Natural killer cell (primary cell): ENCODE data around the gene PROM2. TPM values are rescaled to one million over a fixed set of nuclear protein-coding genes. Genes with fewer than 3 reads are reported as not detected.

Source experiments
- ATAC-seq, 3 donors: fragments of 150-1000 bp in 2 of 3; fragments of 200-7000 bp in 1 of 3; cut with Tn5 transposase; 1 replicate in 1 of 3; 2 replicates in 2 of 3; pipeline ENCODE4 v1.10.0; 2021; ENCODE audit warnings: mild to moderate bottlenecking in 2 of 3, moderate library complexity in 2 of 3
- DNase-seq, 2 donors: peaks; one replicate each; pipeline versions ENCODE4 v3.0.0 to v3.0.0-alpha.2; 2013 to 2021; ENCODE audit warnings: mixed read lengths in 1 of 2
- H3K27ac ChIP-seq: one replicate; pipeline ENCODE4 v1.5.1; 2013; ENCODE audit warnings: mild to moderate bottlenecking, low read length
- H3K27me3 ChIP-seq: one replicate; pipeline ENCODE4 v1.6.1; 2013; ENCODE audit warnings: low read length; ENCODE audit not compliant: control insufficient read depth, insufficient read depth
- H3K36me3 ChIP-seq: one replicate; pipeline ENCODE4 v1.6.1; 2013; ENCODE audit warnings: low read length; ENCODE audit not compliant: control insufficient read depth, insufficient read depth
- H3K4me1 ChIP-seq: one replicate; pipeline ENCODE4 v1.6.1; 2013; ENCODE audit warnings: low read length; ENCODE audit not compliant: control insufficient read depth, insufficient read depth
- H3K4me3 ChIP-seq: one replicate; pipeline ENCODE4 v1.5.1; 2013; ENCODE audit warnings: low read length
- H3K9me3 ChIP-seq: one replicate; pipeline ENCODE4 v1.6.1; 2013; ENCODE audit warnings: low read length; ENCODE audit not compliant: control insufficient read depth, insufficient read depth
- H3K27ac Mint-ChIP-seq, 2 donors: one replicate each; pipeline ENCODE4 v1.8.0; 2022; ENCODE audit warnings: mild to moderate bottlenecking in 2 of 2, mixed read lengths in 2 of 2, moderate library complexity in 1 of 2
- H3K27me3 Mint-ChIP-seq, 2 donors: one replicate each; pipeline ENCODE4 v1.8.0; 2022; ENCODE audit warnings: low read depth in 2 of 2, mixed read lengths in 2 of 2
- H3K36me3 Mint-ChIP-seq: one replicate; pipeline ENCODE4 v1.8.0; 2022; ENCODE audit warnings: mixed read lengths
- H3K4me1 Mint-ChIP-seq, 2 donors: one replicate each; pipeline ENCODE4 v1.8.0; 2022; ENCODE audit warnings: mixed read lengths in 2 of 2
- H3K4me3 Mint-ChIP-seq: one replicate; pipeline ENCODE4 v1.8.0; 2022; ENCODE audit warnings: mild to moderate bottlenecking, moderate library complexity, mixed read lengths
- H3K9me3 Mint-ChIP-seq, 2 donors: one replicate each; pipeline ENCODE4 v1.8.0; 2022; ENCODE audit warnings: mixed read lengths in 2 of 2
- CTCF ChIP-seq: fragments of 200-600 bp; IDR thresholded peaks from one replicate; pipeline ENCODE4 v1.8.0; 2022; ENCODE audit warnings: antibody characterized with exemption
- WGBS: methylation state at CpG from one replicate; pipeline ENCODE4 v1.1.7; 2013; ENCODE audit warnings: missing lambda C conversion rate; ENCODE audit not compliant: insufficient coverage; 5-methylcytosine and 5-hydroxymethylcytosine counted together
- intact Hi-C: fragments of 100-400 bp; cut with micrococcal nuclease; formaldehyde crosslinking; loops from one replicate; pipeline ENCODE4 v1.14.2; 2022
- total RNA-seq, 4 donors: library from RNA; stranded (reverse); fragments of 120-200 nt in 1 of 4; gene quantifications; one replicate each; pipeline versions ENCODE4 v1.2.3 to v1.2.4, GENCODE V29; 2013 to 2022

Gene PROM2
- total RNA-seq, 3 donors from 2014 or later (not counting 1 experiment from before 2014, with no cell fraction given), result 0.64 to 1.1 (median 0.70) TPM

GRCh38 chr2:95314964-95315611 is 40.8 kb downstream of the PROM2 start:
- DNase-seq (peak in 1 of 2 donors; percentile 19), ATAC-seq (no peak)
- no peak overlapping the region for H3K27ac Mint-ChIP-seq
- H3K27me3 Mint-ChIP-seq, result peaks cover 0 to 3% of the 10 kb centered on the region in 2 donors
- 84% methylated on average over 16 of the region's 16 CpGs for WGBS
- no peak overlapping the region for H3K4me3 ChIP-seq
- no peaks in the 10 kb centered on the region for H3K9me3 Mint-ChIP-seq
- H3K9me3 ChIP-seq, result no peaks in the 10 kb centered on the region
- no peaks in the 10 kb centered on the region for H3K4me1 ChIP-seq
- no peaks in the 10 kb centered on the region for H3K27me3 ChIP-seq
- TF ChIP-seq CTCF, result no peak
- intact Hi-C loops, result no loop called here
- no peaks in the 10 kb centered on the region for H3K4me1 Mint-ChIP-seq
- no peak overlapping the region for H3K27ac ChIP-seq
- H3K36me3 Mint-ChIP-seq, result no peaks in the 10 kb centered on the region
- H3K4me3 Mint-ChIP-seq, result no peak overlapping the region
- no peaks in the 10 kb centered on the region for H3K36me3 ChIP-seq

GRCh38 chr2:95315801-95316411 is 41.7 kb downstream of the PROM2 start:
- H3K9me3 Mint-ChIP-seq, result no peaks in the 10 kb centered on the region
- H3K27ac Mint-ChIP-seq, result no peak overlapping the region
- Histone ChIP-seq H3K27me3 (no peaks in the 10 kb centered on the region), H3K27ac (no peak overlapping the region), H3K9me3 (no peaks in the 10 kb centered on the region), H3K4me3 (no peak overlapping the region), H3K36me3 (no peaks in the 10 kb centered on the region), H3K4me1 (no peaks in the 10 kb centered on the region)
- H3K27me3 Mint-ChIP-seq, result peaks cover 0 to 3% of the 10 kb centered on the region in 2 donors
- H3K4me1 Mint-ChIP-seq, result no peaks in the 10 kb centered on the region
- intact Hi-C loops, result no loop called here
- no peak for TF ChIP-seq CTCF
- 85% methylated on average over 19 of the region's 19 CpGs for WGBS
- no peak for DNase-seq
- ATAC-seq, result no peak
- no peak overlapping the region for H3K4me3 Mint-ChIP-seq
- no peaks in the 10 kb centered on the region for H3K36me3 Mint-ChIP-seq

GRCh38 chr2:95316466-95317122 is 42.3 kb downstream of the PROM2 start:
- Mint-ChIP-seq H3K4me3 (no peak overlapping the region), H3K27ac (no peak overlapping the region), H3K9me3 (no peaks in the 10 kb centered on the region), H3K4me1 (no peaks in the 10 kb centered on the region), H3K36me3 (no peaks in the 10 kb centered on the region), H3K27me3 (peaks cover 0 to 3% of the 10 kb centered on the region in 2 donors)
- DNase-seq (no peak), ATAC-seq (no peak)
- no peak for TF ChIP-seq CTCF
- Histone ChIP-seq H3K4me1 (no peaks in the 10 kb centered on the region), H3K27me3 (no peaks in the 10 kb centered on the region), H3K4me3 (no peak overlapping the region), H3K27ac (no peak overlapping the region), H3K36me3 (no peaks in the 10 kb centered on the region), H3K9me3 (no peaks in the 10 kb centered on the region)
- intact Hi-C loops, result no loop called here
- WGBS, result 70% methylated on average over 8 of the region's 8 CpGs
